ENCODE data around the gene SYT1.

Gene SYT1

GRCh38 chr12:79347866-79348265, 483.3 kb downstream of the SYT1 start:
- DNase-seq (ENCODE audit: low read depth in 2 of 2): no peak

- no peak for DNase-seq (ENCODE audit: low read depth in 2 of 2)
Measured at GRCh38 chr12:79351251-79351650, 486.7 kb downstream of the SYT1 start.

- DNase-seq (ENCODE audit: low read depth in 2 of 2): no peak
Measured at GRCh38 chr12:79356216-79356615, 491.6 kb downstream of the SYT1 start.

- DNase-seq (ENCODE audit: low read depth in 2 of 2): no peak
Measured at GRCh38 chr12:79357048-79357447, 492.5 kb downstream of the SYT1 start.

- DNase-seq (ENCODE audit: low read depth in 2 of 2): no peak
Measured at GRCh38 chr12:79358716-79359300, 494.2 kb downstream of the SYT1 start.

- DNase-seq (ENCODE audit: low read depth in 2 of 2): no peak
Measured at GRCh38 chr12:79360286-79360685, 495.7 kb downstream of the SYT1 start.

GRCh38 chr12:79360936-79361335, 496.4 kb downstream of the SYT1 start:
- DNase-seq (ENCODE audit: low read depth in 2 of 2): no peak

GRCh38 chr12:79364197-79364596, 499.6 kb downstream of the SYT1 start:
- no peak for DNase-seq (ENCODE audit: low read depth in 2 of 2)

GRCh38 chr12:79366374-79366773, 501.8 kb downstream of the SYT1 start:
- no peak for DNase-seq (ENCODE audit: low read depth in 2 of 2)

GRCh38 chr12:79367032-79367589, 502.5 kb downstream of the SYT1 start:
- no peak for DNase-seq (ENCODE audit: low read depth in 2 of 2)

- no peak for DNase-seq (ENCODE audit: low read depth in 2 of 2)
Measured at GRCh38 chr12:79370021-79370420, 505.4 kb downstream of the SYT1 start.

- DNase-seq (ENCODE audit: low read depth in 2 of 2): no peak
Measured at GRCh38 chr12:79371226-79371625, 506.7 kb downstream of the SYT1 start.

- no peak for DNase-seq (ENCODE audit: low read depth in 2 of 2)
Measured at GRCh38 chr12:79373896-79374499, 509.4 kb downstream of the SYT1 start.

GRCh38 chr12:79374545-79374944, 510.0 kb downstream of the SYT1 start:
- DNase-seq (ENCODE audit: low read depth in 2 of 2): no peak

- DNase-seq (ENCODE audit: low read depth in 2 of 2): no peak
Measured at GRCh38 chr12:79375050-79375449, 510.5 kb downstream of the SYT1 start.

GRCh38 chr12:79378496-79378895, 513.9 kb downstream of the SYT1 start:
- DNase-seq (ENCODE audit: low read depth in 2 of 2): no peak

GRCh38 chr12:79380402-79380801, 515.8 kb downstream of the SYT1 start:
- DNase-seq (ENCODE audit: low read depth in 2 of 2): no peak

- DNase-seq (ENCODE audit: low read depth in 2 of 2): no peak
Measured at GRCh38 chr12:79381248-79382208, 517.0 kb downstream of the SYT1 start.

- DNase-seq (ENCODE audit: low read depth in 2 of 2): no peak
Measured at GRCh38 chr12:79384551-79384950, 520.0 kb downstream of the SYT1 start.

- DNase-seq (ENCODE audit: low read depth in 2 of 2): no peak
Measured at GRCh38 chr12:79388011-79388410, 523.4 kb downstream of the SYT1 start.

GRCh38 chr12:79393842-79394241, 529.3 kb downstream of the SYT1 start:
- no peak for DNase-seq (ENCODE audit: low read depth in 2 of 2)

GRCh38 chr12:79397609-79398008, 533.0 kb downstream of the SYT1 start:
- DNase-seq (ENCODE audit: low read depth in 2 of 2): no peak

Measured in stimulated activated CD4-positive, alpha-beta T cell treated with anti-CD3 and anti-CD28 coated beads, Interleukin-1b, Interleukin-23, amount 100 ng/mL, for 4 hours (primary cell).